GM10847 (cell line): ENCODE data around the gene WRAP73.

Experiments
- POLR2A ChIP-seq: IDR thresholded peaks from 2 replicates; pipeline ENCODE4 v1.6.1; 2011; ENCODE audit not compliant: insufficient read length; ENCODE audit errors: extremely low read depth

Gene WRAP73

GRCh38 chr1:3674100-3675094 is 24.5 kb upstream of the WRAP73 start:
- no peak for TF ChIP-seq POLR2A

GRCh38 chr1:3673381-3674099 is 23.6 kb upstream of the WRAP73 start:
- no peak for TF ChIP-seq POLR2A

- TF ChIP-seq POLR2A, result no peak
Observed at GRCh38 chr1:3672971-3673361, 23.1 kb upstream of the WRAP73 start.

- TF ChIP-seq POLR2A, result no peak
Observed at GRCh38 chr1:3672231-3672970, 22.5 kb upstream of the WRAP73 start.

GRCh38 chr1:3671371-3672180 is 21.7 kb upstream of the WRAP73 start:
- TF ChIP-seq POLR2A, result no peak

GRCh38 chr1:3670823-3671265 is 20.9 kb upstream of the WRAP73 start:
- TF ChIP-seq POLR2A, result no peak

GRCh38 chr1:3669971-3670431 is 20.1 kb upstream of the WRAP73 start:
- no peak for TF ChIP-seq POLR2A

GRCh38 chr1:3669421-3669821 is 19.5 kb upstream of the WRAP73 start:
- TF ChIP-seq POLR2A, result no peak

GRCh38 chr1:3668585-3669300 is 18.8 kb upstream of the WRAP73 start:
- no peak for TF ChIP-seq POLR2A

GRCh38 chr1:3668148-3668547 is 18.2 kb upstream of the WRAP73 start:
- no peak for TF ChIP-seq POLR2A

- no peak for TF ChIP-seq POLR2A
Observed at GRCh38 chr1:3664700-3665375, 14.9 kb upstream of the WRAP73 start.

GRCh38 chr1:3663999-3664699 is 14.2 kb upstream of the WRAP73 start:
- TF ChIP-seq POLR2A, result no peak
